Myocyte (in vitro differentiated cells): Measurements from ENCODE around the gene DEPDC1. TPM values are rescaled to one million over a fixed set of nuclear protein-coding genes. Genes with fewer than 3 reads are reported as not detected.

Experiments
- total RNA-seq: library from RNA; depleted of rRNA; stranded (reverse); fragments of >200 nt; gene quantifications from 2 replicates; pipeline ENCODE4 v1.2.3, GENCODE V29; 2014

The DEPDC1 gene
- total RNA-seq, 1 donor from 2014 or later: 1.6 TPM

Other genes with a start within 250 kb of the DEPDC1 start
- 0.36 and 0.80 TPM in 2 replicates for gene RPE65, start 47.1 kb downstream of the DEPDC1 start, total RNA-seq